Liver (tissue), 3 donors: ENCODE results near the gene AFDN.

Source experiments
- CTCF ChIP-seq: fragments of 150-350 bp; IDR thresholded peaks from 2 replicates; pipeline ENCODE4 v1.5.1; 2017; ENCODE audit warnings: improper control_type of control experiment, low read depth, low read length; ENCODE audit not compliant: missing input control
- NR2F2 ChIP-seq: IDR thresholded peaks from 2 replicates; pipeline ENCODE4 v1.6.1; 2016; ENCODE audit warnings: antibody characterized with exemption
- RAD21 ChIP-seq, 2 donors: IDR thresholded peaks; 2 replicates each; pipeline ENCODE4 v1.6.1; 2016; ENCODE audit warnings: antibody characterized with exemption in 2 of 2, mild to moderate bottlenecking in 2 of 2
- SP1 ChIP-seq: IDR thresholded peaks from 2 replicates; pipeline ENCODE4 v1.6.1; 2018; ENCODE audit warnings: antibody characterized with exemption, mild to moderate bottlenecking
- YY1 ChIP-seq: IDR thresholded peaks from 2 replicates; pipeline ENCODE4 v1.6.1; 2016; ENCODE audit warnings: antibody characterized with exemption, mild to moderate bottlenecking
- TF ChIP-seq, protein P1 (sequence below): IDR thresholded peaks from 2 replicates; pipeline ENCODE4 v1.6.1; 2016; ENCODE audit warnings: antibody characterized with exemption, mild to moderate bottlenecking
- donor health status: healthy.
- donor health status: healthy.

DNA sequence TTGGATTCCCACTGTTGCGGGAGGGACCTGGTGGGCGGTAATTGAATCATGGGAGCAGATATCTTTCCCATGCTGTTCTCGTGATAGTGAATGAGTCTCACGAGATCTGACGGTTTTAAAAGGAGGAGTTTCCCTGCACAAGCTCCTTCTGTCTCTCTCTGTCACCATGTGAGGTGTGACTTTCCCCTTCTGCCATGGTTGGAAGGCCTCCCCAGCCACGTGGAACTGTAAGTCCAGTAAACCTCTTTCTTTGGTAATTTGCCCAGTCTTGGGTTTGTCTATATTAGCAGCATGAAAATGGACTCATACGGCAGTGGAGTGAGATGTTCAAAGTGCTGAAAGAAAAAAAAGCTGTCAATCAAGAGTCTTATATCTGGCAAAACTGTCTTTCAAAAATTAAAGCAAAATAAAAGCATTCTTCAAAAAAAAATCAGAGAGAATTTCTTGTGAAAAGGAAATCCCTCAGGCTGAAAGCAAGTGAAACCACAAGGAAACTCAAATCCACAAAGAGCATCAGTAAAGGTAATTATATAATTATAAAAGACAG, 155.3 kb downstream of the AFDN start:
- TF ChIP-seq, protein P1, sequence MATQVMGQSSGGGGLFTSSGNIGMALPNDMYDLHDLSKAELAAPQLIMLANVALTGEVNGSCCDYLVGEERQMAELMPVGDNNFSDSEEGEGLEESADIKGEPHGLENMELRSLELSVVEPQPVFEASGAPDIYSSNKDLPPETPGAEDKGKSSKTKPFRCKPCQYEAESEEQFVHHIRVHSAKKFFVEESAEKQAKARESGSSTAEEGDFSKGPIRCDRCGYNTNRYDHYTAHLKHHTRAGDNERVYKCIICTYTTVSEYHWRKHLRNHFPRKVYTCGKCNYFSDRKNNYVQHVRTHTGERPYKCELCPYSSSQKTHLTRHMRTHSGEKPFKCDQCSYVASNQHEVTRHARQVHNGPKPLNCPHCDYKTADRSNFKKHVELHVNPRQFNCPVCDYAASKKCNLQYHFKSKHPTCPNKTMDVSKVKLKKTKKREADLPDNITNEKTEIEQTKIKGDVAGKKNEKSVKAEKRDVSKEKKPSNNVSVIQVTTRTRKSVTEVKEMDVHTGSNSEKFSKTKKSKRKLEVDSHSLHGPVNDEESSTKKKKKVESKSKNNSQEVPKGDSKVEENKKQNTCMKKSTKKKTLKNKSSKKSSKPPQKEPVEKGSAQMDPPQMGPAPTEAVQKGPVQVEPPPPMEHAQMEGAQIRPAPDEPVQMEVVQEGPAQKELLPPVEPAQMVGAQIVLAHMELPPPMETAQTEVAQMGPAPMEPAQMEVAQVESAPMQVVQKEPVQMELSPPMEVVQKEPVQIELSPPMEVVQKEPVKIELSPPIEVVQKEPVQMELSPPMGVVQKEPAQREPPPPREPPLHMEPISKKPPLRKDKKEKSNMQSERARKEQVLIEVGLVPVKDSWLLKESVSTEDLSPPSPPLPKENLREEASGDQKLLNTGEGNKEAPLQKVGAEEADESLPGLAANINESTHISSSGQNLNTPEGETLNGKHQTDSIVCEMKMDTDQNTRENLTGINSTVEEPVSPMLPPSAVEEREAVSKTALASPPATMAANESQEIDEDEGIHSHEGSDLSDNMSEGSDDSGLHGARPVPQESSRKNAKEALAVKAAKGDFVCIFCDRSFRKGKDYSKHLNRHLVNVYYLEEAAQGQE = no peak
- no peak for TF ChIP-seq CTCF
- no peak for TF ChIP-seq RAD21 (IDR thresholded peaks at IDR 0.05)
- TF ChIP-seq YY1 = no peak
- no peak for TF ChIP-seq NR2F2
- TF ChIP-seq SP1 = no peak
